HG03135 (cell line): ENCODE results near the gene NPIPB4.
A peak's percentile ranks its signal among the peaks of the same experiment; 100 is the strongest.
"Not testable (repeated sequence)": the region's sequence is repeated elsewhere in the genome, so short reads cannot be mapped to it uniquely, and the experiment has no call there.

Experiments used
- ATAC-seq: cut with Tn5 transposase; IDR thresholded peaks from one replicate; pipeline ENCODE4 v1.9.1; 2021; ENCODE audit warnings: mild to moderate bottlenecking, moderate library complexity; ENCODE audit not compliant: unreplicated experiment

NPIPB4 gene

GRCh38 chr16:21857656-21858055 is at the start of gene NPIPB4:
Gene NPIPB4, minus strand, starts transcription at chr16:21857756. Its CDS starts 378 bp downstream, at chr16:21857378.
- not testable (repeated sequence) for ATAC-seq

GRCh38 chr16:21898998-21899397 is 41.4 kb upstream of the NPIPB4 start:
- not testable (repeated sequence) for ATAC-seq

GRCh38 chr16:21881988-21882387 is 24.4 kb upstream of the NPIPB4 start:
- ATAC-seq, result not testable (repeated sequence)

- ATAC-seq, result not testable (repeated sequence)
Observed at GRCh38 chr16:21837186-21837585, 20.4 kb downstream of the NPIPB4 start.

- not testable (repeated sequence) for ATAC-seq
Observed at GRCh38 chr16:21836334-21836733, 21.2 kb downstream of the NPIPB4 start.

GRCh38 chr16:21835747-21836146 is 21.8 kb downstream of the NPIPB4 start:
- ATAC-seq, result not testable (repeated sequence)

- ATAC-seq, result not testable (repeated sequence)
Observed at GRCh38 chr16:21834211-21834610, 23.3 kb downstream of the NPIPB4 start.

GRCh38 chr16:21829929-21830328 is 27.6 kb downstream of the NPIPB4 start:
- ATAC-seq, result not testable (repeated sequence)

GRCh38 chr16:21826067-21826706 is 31.4 kb downstream of the NPIPB4 start:
- not testable (repeated sequence) for ATAC-seq

- ATAC-seq, result not testable (repeated sequence)
Observed at GRCh38 chr16:21825526-21825925, 32.0 kb downstream of the NPIPB4 start.

- ATAC-seq, result not testable (repeated sequence)
Observed at GRCh38 chr16:21823258-21823657, 34.3 kb downstream of the NPIPB4 start.

GRCh38 chr16:21820908-21821465 is 36.6 kb downstream of the NPIPB4 start:
- ATAC-seq, result not testable (repeated sequence)

- ATAC-seq, result peak; percentile 92
Observed at GRCh38 chr16:21820028-21820907, 37.3 kb downstream of the NPIPB4 start.

- ATAC-seq, result not testable (repeated sequence)
Observed at GRCh38 chr16:21819617-21820016, 37.9 kb downstream of the NPIPB4 start.

GRCh38 chr16:21817012-21817411 is 40.5 kb downstream of the NPIPB4 start:
- not testable (repeated sequence) for ATAC-seq

- not testable (repeated sequence) for ATAC-seq
Observed at GRCh38 chr16:21815694-21816093, 41.9 kb downstream of the NPIPB4 start.

GRCh38 chr16:21802375-21802663 is 55.2 kb downstream of the NPIPB4 start:
- ATAC-seq, result not testable (repeated sequence)

- not testable (repeated sequence) for ATAC-seq
Observed at GRCh38 chr16:21801538-21802374, 55.8 kb downstream of the NPIPB4 start.

- ATAC-seq, result not testable (repeated sequence)
Observed at GRCh38 chr16:21798601-21799000, 59.0 kb downstream of the NPIPB4 start.

GRCh38 chr16:21793310-21793709 is 64.2 kb downstream of the NPIPB4 start:
- not testable (repeated sequence) for ATAC-seq

GRCh38 chr16:21790506-21790905 is 67.0 kb downstream of the NPIPB4 start:
- ATAC-seq, result not testable (repeated sequence)
